ENCODE measurements around the gene ANKS1B.
"Not testable (repeated sequence)": the region's sequence is repeated elsewhere in the genome, so short reads cannot be mapped to it uniquely, and the experiment has no call there.

ANKS1B gene

GRCh38 chr12:99704458-99704857 lies 280.3 kb downstream of the ANKS1B start:
- no peak for DNase-seq (ENCODE audit: low read depth)

DNA sequence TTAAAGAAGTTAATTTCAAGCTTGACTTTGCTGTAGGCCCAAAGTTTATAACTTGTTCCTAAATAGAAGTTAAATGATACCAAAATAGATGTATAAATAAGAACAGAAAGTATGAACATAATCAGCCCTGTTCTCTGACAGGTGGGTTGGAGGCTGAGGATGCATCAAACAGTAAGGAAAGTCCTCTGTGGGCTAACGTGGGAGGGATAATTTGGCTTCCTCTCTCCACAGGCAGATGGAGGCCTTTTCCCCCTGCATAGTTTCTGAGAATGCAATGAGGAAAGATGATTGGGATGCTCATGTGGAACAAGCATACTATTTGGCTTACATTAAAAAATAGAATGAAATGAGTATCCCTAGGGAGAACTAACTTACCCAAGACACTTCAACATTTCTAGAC lies 280.7 kb downstream of the ANKS1B start:
- no peak for DNase-seq (ENCODE audit: low read depth)

DNA sequence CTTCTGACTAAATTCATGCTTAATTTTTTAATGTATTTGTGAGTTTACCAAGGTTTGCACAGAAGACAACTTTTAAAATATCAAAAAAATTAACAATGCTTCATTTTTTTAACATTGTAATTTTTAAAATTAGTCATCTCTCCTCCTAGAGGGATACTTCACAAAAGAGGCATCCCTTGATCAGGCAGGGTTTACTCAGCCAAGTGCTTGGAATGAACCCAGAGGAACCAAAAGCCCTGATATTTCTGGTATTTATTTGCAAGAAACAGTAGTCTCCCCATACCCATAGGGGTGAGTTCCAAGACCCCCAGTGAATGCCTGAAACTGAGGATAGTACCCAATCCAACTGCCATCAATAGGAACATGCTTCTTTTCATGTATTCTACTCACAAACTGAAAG lies 284.7 kb downstream of the ANKS1B start:
- no peak for DNase-seq (ENCODE audit: low read depth)

GRCh38 chr12:99695050-99695449 lies 289.7 kb downstream of the ANKS1B start:
- no peak for DNase-seq (ENCODE audit: low read depth)

- no peak for DNase-seq (ENCODE audit: low read depth)
Measured at GRCh38 chr12:99686142-99686541, 298.6 kb downstream of the ANKS1B start.

DNA sequence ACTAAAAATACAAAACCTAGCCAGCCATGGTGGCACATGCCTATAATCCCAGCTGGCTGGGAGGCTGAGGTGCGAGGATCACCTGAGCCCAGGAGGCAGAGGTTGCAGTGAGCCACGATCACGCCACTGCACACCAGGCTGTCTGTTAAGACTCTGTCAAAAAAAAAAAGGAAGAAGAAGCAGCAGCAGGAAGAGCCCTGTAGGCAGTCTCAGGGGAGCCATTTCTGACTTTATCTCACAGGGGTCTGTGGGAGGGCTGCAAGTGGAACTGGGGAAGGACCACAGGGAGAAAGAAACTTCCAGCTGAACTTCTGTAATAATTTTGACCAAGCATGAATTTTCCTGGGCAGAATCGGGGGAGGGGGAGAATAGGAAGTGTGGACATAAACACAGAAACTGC lies 304.5 kb downstream of the ANKS1B start:
- DNase-seq (ENCODE audit: low read depth): no peak

GRCh38 chr12:99670635-99671034 lies 314.1 kb downstream of the ANKS1B start:
- peak; percentile 27 for DNase-seq (ENCODE audit: low read depth)

- peak; percentile 7 for DNase-seq (ENCODE audit: low read depth)
Measured at GRCh38 chr12:99658671-99659349, 325.9 kb downstream of the ANKS1B start.

GRCh38 chr12:99649551-99649950 lies 335.2 kb downstream of the ANKS1B start:
- DNase-seq (ENCODE audit: low read depth): no peak

- DNase-seq (ENCODE audit: low read depth): no peak
Measured at GRCh38 chr12:99648183-99648582, 336.6 kb downstream of the ANKS1B start.

- no peak for DNase-seq (ENCODE audit: low read depth)
Measured at GRCh38 chr12:99647453-99647852, 337.3 kb downstream of the ANKS1B start, which contains the start of gene GARIN6. GARIN6 (plus strand) TSS chr12:99647753; CDS start chr12:99648175, 422 bp downstream.

- no peak for DNase-seq (ENCODE audit: low read depth)
Measured at GRCh38 chr12:99644629-99645028, 340.1 kb downstream of the ANKS1B start.

- no peak for DNase-seq (ENCODE audit: low read depth)
Measured at GRCh38 chr12:99627459-99627858, 357.3 kb downstream of the ANKS1B start.

DNA sequence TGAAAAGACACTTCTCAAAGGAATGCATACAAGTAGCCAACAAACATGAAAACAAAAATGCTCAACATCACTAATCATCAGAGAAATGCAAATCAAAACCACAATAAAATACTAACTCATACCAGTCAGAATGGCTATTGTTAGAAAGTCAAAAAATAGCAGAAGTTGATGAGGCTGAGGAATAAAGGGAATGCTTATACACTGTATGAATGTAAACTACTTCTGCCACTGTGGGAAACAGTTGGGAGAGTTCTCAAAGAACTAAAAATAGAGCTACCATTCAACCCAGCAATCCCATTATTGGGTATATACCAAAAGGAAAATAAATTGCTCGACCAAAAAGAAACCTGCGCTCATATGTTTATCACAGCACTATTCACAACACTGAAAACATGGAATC lies 360.1 kb downstream of the ANKS1B start:
- not testable (repeated sequence) for DNase-seq (ENCODE audit: low read depth)

- no peak for DNase-seq (ENCODE audit: low read depth)
Measured at GRCh38 chr12:99620159-99620479, 364.6 kb downstream of the ANKS1B start.

GRCh38 chr12:99619389-99620158 lies 365.2 kb downstream of the ANKS1B start:
- peak; percentile 30 for DNase-seq (ENCODE audit: low read depth)

DNA sequence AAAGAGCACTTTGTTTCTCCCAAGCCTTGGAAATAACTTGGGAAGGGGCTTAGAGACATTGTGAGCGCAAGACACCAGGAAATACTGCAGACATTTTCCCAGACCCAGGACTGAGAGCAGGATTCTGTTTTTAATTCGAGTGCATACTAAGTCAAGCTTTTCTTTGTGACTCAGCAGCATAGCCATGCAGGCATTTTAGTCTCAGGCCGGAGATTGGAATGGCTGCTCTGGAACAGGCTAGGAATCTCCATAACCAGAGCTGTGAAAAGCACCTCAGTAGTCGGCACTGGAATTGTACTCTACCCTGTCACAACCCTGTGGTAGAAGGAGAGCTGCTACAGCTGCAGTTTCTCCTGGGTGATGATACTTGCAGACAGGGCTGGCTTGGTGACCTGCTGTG lies 366.1 kb downstream of the ANKS1B start:
- DNase-seq (ENCODE audit: low read depth): no peak

DNA sequence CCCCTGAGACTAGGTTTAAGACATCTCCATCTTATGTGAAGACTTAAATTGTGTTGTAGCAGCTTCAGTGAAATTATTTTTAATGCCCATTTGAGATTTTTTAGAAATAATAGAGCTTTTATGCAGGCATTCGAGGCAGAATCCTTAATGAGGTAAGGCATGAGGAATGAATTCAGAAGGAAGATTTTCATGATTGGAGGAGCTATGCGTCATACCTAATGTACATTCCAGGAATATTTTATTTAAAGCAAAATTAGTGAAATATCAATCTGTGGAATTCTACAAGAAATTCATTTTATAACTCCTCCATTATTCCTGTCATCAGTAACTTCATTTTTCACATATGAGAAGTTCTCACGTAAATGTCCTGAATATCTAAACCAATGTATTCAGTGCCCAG lies 373.1 kb downstream of the ANKS1B start:
- peak; percentile 3 for DNase-seq (ENCODE audit: low read depth)

GRCh38 chr12:99611117-99611516 lies 373.6 kb downstream of the ANKS1B start:
- peak; percentile 3 for DNase-seq (ENCODE audit: low read depth)

GRCh38 chr12:99609455-99610181 lies 375.1 kb downstream of the ANKS1B start:
- DNase-seq (ENCODE audit: low read depth): no peak

DNA sequence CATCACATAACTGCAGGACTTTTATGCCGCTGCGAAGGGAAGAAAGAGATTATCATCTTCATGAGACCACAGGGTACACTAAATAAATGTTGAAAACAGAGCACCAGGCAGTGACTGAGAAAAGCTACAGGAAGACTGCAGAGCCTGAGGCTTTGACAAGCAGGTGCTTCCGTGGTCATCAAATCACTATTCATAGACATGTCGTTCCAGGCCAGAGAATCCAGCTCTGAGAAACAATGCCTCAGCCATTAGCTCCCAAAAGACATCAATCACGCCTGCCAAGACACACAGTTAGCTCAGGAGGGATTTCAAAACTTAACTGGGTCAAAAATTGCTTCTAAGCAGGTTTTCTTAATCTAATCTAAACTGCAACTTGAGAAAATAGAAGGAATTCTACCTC lies 384.3 kb downstream of the ANKS1B start:
- no peak for DNase-seq (ENCODE audit: low read depth)

GRCh38 chr12:99598785-99599184 lies 386.0 kb downstream of the ANKS1B start:
- DNase-seq (ENCODE audit: low read depth): no peak

DNA sequence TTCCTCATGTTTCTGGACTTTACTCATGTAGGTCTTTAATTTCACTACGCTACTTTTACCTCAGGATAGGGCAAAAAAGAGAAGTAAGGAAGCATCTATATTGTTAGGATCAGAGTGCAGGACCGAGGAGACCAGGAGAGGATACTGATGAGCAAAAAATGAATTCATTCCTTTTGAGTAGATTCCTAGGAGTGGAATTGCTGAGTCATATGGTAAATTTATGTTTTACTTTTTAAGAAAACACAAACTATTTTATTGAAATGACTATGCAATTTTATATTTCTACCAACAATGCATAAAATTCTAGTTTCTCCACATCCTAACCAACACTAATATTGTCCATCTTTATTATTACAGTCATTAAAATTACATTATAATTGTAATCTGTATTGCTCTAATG lies 388.0 kb downstream of the ANKS1B start:
- no peak for DNase-seq (ENCODE audit: low read depth)
